HG03045 (cell line): ENCODE results near the gene PRUNE2.
"Not testable (repeated sequence)": the region's sequence is repeated elsewhere in the genome, so short reads cannot be mapped to it uniquely, and the experiment has no call there.

Experiments
- ATAC-seq: cut with Tn5 transposase; IDR thresholded peaks from one replicate; pipeline ENCODE4 v1.9.1; 2021; ENCODE audit warnings: mild to moderate bottlenecking, moderate library complexity; ENCODE audit not compliant: unreplicated experiment

PRUNE2 gene

DNA sequence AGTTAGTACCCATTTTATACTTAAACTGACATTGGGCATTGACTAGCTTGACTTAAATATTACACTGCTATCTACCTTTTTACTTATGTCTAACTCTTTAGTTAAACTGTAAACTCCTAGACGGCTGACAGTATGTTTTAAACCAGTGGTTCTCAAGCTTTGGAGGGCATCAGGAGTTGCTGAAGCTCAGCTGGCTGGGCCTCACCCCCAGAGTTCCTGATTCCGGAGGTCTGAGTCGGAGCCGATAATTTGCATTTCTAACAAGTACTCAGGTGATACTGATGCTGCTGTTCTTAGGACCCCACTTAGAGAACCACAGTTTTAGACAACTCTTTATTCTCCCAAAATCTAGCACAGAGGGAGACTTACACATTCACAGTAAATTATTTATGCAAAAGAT lies 205.0 kb downstream of the PRUNE2 start:
- ATAC-seq: no peak

- ATAC-seq: no peak
These were observed 205.9 kb downstream of the PRUNE2 start for GRCh38 chr9:76699971-76700370.

DNA sequence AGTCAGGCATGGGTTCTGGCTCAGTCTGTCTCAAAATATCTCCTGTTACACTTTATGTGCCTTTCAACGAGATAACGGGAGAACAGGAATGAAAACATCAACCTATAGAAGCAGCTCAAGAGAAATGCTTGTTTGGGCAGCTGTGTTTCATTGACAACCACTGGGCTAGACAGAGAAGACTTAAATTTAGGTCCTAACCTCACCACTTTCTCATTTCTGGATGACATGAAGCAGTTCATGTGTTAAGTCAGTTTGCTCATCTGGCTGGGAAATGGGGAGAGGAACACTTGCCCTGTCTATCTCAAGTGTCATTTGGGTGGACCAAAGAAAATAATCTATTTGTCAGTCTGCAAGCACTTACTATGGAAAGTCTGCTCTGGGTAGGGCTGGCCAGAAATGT lies 208.4 kb downstream of the PRUNE2 start:
- no peak for ATAC-seq

GRCh38 chr9:76697081-76697480 lies 208.8 kb downstream of the PRUNE2 start:
- ATAC-seq: no peak

GRCh38 chr9:76693912-76694311 lies 212.0 kb downstream of the PRUNE2 start:
- ATAC-seq: no peak

DNA sequence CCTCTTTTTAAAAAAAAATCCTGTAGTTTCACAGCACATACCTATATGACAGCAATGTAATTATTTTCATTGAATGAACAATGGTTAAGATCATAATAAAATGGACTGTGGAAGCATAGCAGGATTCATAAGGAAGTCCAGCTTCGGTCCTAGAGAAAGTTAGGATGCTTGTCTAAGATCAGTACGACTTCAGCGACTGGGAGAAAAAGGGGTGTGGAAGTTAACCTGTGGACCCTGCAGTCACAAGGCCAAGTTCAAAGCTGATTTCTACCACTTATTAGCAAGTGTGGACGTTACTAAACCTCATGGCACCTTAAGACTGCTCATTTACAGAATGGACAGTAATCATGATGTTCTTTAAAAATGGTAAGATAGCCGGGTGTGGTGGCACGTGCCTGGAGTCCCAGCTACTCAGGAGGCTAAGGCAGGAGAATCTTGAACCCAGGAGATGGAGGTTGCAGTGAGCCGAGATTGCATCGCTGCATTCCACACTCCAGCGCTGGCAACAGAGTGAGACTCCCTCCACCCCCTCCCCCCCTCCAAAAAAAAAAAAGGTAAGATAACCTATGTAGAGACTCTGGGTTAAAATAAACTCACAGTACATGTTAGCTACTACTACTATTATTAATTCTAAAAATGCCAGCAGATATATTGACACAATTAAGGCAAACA lies 213.3 kb downstream of the PRUNE2 start:
- no peak for ATAC-seq

GRCh38 chr9:76691517-76692313 lies 214.2 kb downstream of the PRUNE2 start:
- ATAC-seq: no peak

- no peak for ATAC-seq
These were observed 214.9 kb downstream of the PRUNE2 start for GRCh38 chr9:76690973-76691370.

GRCh38 chr9:76690246-76690972 lies 215.5 kb downstream of the PRUNE2 start:
- ATAC-seq: no peak

GRCh38 chr9:76688471-76689238 lies 217.3 kb downstream of the PRUNE2 start:
- no peak for ATAC-seq

- ATAC-seq: no peak
These were observed 218.0 kb downstream of the PRUNE2 start for GRCh38 chr9:76687861-76688391.

DNA sequence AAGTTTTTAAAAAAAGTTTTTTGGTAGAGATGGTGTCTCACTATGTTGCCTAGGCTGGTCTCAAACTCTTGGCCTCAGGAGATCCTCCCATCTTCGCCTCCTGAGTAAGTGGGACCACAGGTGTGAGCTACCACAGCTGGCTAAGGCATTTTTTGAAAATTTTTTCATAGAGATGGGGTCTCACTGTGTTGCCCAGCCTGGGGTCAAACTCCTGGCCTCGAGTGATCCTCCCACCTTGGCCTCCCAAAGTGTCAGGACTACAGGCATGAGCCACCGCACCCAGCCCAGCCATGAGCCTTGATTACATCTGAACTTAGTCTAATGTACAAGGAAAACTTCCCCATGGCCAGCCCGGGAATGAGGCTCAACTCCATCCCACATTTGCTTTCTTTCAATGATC lies 219.2 kb downstream of the PRUNE2 start:
- ATAC-seq: no peak

DNA sequence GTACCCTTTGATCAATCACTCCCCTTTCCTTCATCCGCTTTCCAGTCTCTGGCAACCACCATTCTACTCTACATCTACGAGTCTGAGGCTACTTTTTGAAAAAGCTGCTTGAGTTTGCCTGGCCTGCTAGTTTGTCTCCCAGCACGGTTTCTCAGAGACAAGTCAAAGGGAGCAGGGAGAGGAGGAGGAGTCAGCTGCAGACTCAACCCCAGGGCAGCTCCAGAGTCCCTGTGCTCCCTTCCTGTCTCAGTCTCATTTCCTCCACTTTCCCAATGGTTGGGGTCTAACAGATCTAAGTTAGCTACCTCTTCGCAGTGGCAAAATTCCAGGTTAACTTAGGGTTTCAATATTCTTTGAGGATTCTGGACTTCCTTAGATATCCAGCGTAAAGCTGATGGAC lies 221.7 kb downstream of the PRUNE2 start:
- ATAC-seq: no peak

GRCh38 chr9:76681556-76681955 lies 224.4 kb downstream of the PRUNE2 start:
- ATAC-seq: no peak

GRCh38 chr9:76680716-76681425 lies 225.0 kb downstream of the PRUNE2 start:
- ATAC-seq: no peak

- ATAC-seq: no peak
These were observed 228.3 kb downstream of the PRUNE2 start for GRCh38 chr9:76677481-76678055.

DNA sequence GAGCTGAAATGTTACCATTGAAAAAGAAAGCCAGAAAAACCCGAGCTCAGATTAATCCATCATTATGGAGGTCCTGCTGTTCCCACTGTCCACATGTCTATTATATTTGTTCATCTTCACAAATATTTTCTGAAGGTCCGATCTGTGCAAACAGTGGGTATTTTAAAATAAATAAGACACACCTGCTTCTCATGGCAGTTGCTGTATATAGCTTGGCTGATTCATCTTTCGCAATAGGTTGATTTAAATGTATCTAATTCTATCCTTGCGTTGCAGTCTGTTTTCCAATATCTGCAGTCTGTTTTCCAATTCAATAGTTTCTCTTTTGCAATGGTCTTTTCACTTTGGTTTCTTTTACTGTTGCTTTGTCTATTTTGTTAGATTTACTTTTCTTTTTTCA lies 229.1 kb downstream of the PRUNE2 start:
- ATAC-seq: no peak

GRCh38 chr9:76667521-76667957 lies 238.4 kb downstream of the PRUNE2 start:
- no peak for ATAC-seq

GRCh38 chr9:76665966-76666365 lies 239.9 kb downstream of the PRUNE2 start:
- ATAC-seq: not testable (repeated sequence)

DNA sequence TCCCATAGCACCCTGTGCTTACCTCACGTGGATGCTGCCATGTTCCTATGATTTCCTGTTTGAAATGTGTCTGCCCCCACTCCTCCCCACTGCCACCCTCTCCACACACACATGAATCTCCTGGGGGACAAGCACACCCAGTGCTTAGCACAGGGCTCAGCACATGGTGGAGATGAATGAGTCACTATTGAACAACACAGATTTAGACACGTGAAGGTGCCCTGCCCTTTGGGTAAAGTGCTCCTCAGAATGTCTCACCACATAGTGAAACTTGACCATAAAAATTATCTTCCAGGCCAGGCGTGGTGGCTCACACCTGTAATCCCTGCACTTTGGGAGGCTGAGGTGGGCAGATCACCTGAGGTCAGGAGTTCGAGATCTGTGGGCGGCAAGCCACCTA lies 240.5 kb downstream of the PRUNE2 start:
- ATAC-seq: no peak
